ENCODE data around the gene ROCK2. TPM values are rescaled to one million over a fixed set of nuclear protein-coding genes. Genes with fewer than 3 reads are reported as not detected.
A peak's percentile ranks its signal among the peaks of the same experiment; 100 is the strongest.

The ROCK2 gene
- total and polyA plus RNA-seq, 2 of the 13 experiments (the other 11 are each of a cell fraction or from before 2014, with no cell fraction given): 38.1 to 119 TPM

- H3K9me3 ChIP-seq (ENCODE audit: low read length): no peaks in the 10 kb centered on the region
- in situ Hi-C loops (cut with HindIII; ENCODE audit: extremely low pct_ligation_motif_present, low pct_unique_long_range_greater_than_20kb) (no loop called here), intact Hi-C loops (cut with micrococcal nuclease; ENCODE audit: unreplicated experiment) (no loop called here)
- peaks cover 25% of the 10 kb centered on the region for H3K4me1 ChIP-seq (ENCODE audit: insufficient read depth, low read length)
- 87% methylated on average over 4 of the region's 4 CpGs for WGBS (ENCODE audit: low lambda C conversion rate)
- no peak overlapping the region for H2AFZ ChIP-seq (ENCODE audit: low read length)
- peak; percentile 35; the same call in 2 of the 3 replicates for ATAC-seq
- POLR2A ChIA-PET: no interaction called here
- no peak for DNase-seq (ENCODE audit: low spot score)
- no peak overlapping the region for H3K27ac ChIP-seq (ENCODE audit: extremely low read length, insufficient read depth, low read length)
- H3K79me2 ChIP-seq (ENCODE audit: insufficient read depth, low read length): peaks cover 98% of the 10 kb centered on the region
- H4K20me1 ChIP-seq (ENCODE audit: insufficient read depth, low read length): peaks cover 97% of the 10 kb centered on the region
- H3K9ac ChIP-seq (ENCODE audit: insufficient read depth, low read depth, low read length): no peak overlapping the region
- H3K4me2 ChIP-seq (ENCODE audit: low read depth, low read length): no peak overlapping the region
- TF ChIP-seq ZNF484 (CRISPR knock-in tag; IDR thresholded peaks at IDR 0.05; ENCODE audit: borderline replicate concordance, low read depth) (no peak), RBM22 (optimal IDR thresholded peaks at IDR 0.05; ENCODE audit: low read length) (peak; percentile 86), SMAD3 (CRISPR knock-in tag; IDR thresholded peaks at IDR 0.05) (no peak), REST (IDR thresholded peaks at IDR 0.05; ENCODE audit: borderline replicate concordance in 1 of 2, low read depth in 1 of 2, low read length in 2 of 2) (no peak), ZC3H13 (CRISPR knock-in tag; IDR thresholded peaks at IDR 0.05) (no peak), ZSCAN20 (CRISPR knock-in tag; IDR thresholded peaks at IDR 0.05; ENCODE audit: borderline replicate concordance) (no peak), ZNF570 (CRISPR knock-in tag; IDR thresholded peaks at IDR 0.05; ENCODE audit: borderline replicate concordance) (no peak), ZNF256 (CRISPR knock-in tag; conservative IDR thresholded peaks at IDR 0.05) (no peak)
- TF ChIP-seq, protein P1, sequence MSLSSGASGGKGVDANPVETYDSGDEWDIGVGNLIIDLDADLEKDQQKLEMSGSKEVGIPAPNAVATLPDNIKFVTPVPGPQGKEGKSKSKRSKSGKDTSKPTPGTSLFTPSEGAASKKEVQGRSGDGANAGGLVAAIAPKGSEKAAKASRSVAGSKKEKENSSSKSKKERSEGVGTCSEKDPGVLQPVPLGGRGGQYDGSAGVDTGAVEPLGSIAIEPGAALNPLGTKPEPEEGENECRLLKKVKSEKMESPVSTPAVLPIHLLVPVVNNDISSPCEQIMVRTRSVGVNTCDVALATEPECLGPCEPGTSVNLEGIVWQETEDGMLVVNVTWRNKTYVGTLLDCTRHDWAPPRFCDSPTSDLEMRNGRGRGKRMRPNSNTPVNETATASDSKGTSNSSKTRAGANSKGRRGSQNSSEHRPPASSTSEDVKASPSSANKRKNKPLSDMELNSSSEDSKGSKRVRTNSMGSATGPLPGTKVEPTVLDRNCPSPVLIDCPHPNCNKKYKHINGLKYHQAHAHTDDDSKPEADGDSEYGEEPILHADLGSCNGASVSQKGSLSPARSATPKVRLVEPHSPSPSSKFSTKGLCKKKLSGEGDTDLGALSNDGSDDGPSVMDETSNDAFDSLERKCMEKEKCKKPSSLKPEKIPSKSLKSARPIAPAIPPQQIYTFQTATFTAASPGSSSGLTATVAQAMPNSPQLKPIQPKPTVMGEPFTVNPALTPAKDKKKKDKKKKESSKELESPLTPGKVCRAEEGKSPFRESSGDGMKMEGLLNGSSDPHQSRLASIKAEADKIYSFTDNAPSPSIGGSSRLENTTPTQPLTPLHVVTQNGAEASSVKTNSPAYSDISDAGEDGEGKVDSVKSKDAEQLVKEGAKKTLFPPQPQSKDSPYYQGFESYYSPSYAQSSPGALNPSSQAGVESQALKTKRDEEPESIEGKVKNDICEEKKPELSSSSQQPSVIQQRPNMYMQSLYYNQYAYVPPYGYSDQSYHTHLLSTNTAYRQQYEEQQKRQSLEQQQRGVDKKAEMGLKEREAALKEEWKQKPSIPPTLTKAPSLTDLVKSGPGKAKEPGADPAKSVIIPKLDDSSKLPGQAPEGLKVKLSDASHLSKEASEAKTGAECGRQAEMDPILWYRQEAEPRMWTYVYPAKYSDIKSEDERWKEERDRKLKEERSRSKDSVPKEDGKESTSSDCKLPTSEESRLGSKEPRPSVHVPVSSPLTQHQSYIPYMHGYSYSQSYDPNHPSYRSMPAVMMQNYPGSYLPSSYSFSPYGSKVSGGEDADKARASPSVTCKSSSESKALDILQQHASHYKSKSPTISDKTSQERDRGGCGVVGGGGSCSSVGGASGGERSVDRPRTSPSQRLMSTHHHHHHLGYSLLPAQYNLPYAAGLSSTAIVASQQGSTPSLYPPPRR (CRISPR knock-in tag; IDR thresholded peaks at IDR 0.05; ENCODE audit: borderline replicate concordance): no peak
- H3K36me3 ChIP-seq (replicated peaks in 1 of 2; ENCODE audit: control insufficient read depth in 1 of 2, insufficient read depth in 2 of 2, low read length in 2 of 2): peaks cover 6 to 14% of the 10 kb centered on the region in 2 experiments; a peak in 4 of 5 replicates
- no TSS peak for BruUV-seq (replicated peaks)
- CTCF ChIA-PET (ENCODE audit: low intra/inter-chr PET ratio, low total read pairs): no interaction called here
- FAIRE-seq: no peak
- H3K27me3 ChIP-seq (ENCODE audit: control insufficient read depth in 1 of 2, insufficient read depth in 2 of 2, low read length in 2 of 2): no peaks in the 10 kb centered on the region
- no peak overlapping the region for H3K4me3 ChIP-seq (replicated peaks in 1 of 3; ENCODE audit: insufficient read depth in 1 of 3, low read depth in 2 of 3, low read length in 3 of 3)
Observed at GRCh38 chr2:11290713-11291112, 53.7 kb downstream of the ROCK2 start.

Measured in HepG2 (cell line).